Fibroblast of skin of abdomen (primary cell): ENCODE measurements around the gene LARP4B.

Experiments used
- DNase-seq: peaks from one replicate; pipeline ENCODE4 v3.0.0-alpha.2; 2013

Gene LARP4B

DNA sequence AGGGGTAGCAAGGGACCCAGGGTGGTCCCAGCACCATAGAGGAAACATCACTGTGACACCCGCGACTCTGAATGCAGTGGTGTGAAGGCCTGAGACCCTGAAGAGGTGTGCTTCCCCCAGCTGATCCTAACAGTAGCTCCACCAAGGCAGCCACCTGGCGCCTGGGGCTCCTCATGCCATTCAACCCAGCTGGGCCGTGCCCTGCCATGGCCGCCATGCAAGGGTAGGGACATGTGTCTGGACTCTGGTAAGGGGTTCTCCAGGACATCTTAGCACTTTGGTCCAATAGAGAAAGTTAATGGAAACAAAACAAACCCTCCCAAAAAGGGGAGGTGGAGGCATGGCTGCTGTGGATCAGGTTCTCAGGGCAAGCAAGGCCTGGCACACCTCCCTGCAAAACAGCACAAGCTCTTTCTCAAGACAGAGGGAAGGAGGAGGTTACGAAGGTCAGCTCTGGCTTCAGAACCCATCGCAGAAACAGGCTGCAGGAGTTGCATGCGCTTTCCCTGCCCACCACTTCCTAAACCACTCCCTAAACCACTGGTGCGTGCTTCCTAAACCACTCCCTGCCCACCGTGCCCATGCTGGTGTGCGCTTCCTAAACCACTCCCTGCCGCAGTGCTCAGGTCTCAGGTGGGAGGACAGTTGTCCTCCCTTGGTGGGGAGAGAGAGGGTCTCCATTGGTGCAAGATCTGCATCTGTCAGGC, 108.7 kb downstream of the LARP4B start:
- DNase-seq = no peak

- DNase-seq = no peak
These were observed 109.3 kb downstream of the LARP4B start for GRCh38 chr10:822197-822596.

DNA sequence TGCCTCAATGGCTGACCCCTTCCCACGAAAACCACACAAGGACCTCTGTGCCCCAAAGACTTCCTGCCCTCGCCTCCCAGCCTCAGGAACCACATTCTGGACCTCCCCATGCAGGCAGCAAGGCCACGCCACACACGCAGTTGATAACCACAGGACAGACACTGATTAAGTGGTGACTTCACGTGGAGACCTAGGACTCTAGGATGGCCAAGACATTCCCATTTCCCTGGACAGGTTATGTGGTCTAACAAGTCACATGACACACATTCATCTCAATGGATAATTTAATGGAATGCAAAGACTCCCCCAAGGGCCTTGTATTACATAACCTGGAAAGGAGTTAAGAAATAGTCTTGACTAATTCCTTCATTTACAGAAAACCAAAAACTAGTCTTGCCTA, 110.2 kb downstream of the LARP4B start:
- DNase-seq = peak; percentile 39

GRCh38 chr10:819816-820215, 111.7 kb downstream of the LARP4B start:
- DNase-seq = no peak

GRCh38 chr10:819326-819725, 112.2 kb downstream of the LARP4B start:
- DNase-seq = peak; percentile 52

- DNase-seq = no peak
These were observed 112.8 kb downstream of the LARP4B start for GRCh38 chr10:818526-819220.

DNA sequence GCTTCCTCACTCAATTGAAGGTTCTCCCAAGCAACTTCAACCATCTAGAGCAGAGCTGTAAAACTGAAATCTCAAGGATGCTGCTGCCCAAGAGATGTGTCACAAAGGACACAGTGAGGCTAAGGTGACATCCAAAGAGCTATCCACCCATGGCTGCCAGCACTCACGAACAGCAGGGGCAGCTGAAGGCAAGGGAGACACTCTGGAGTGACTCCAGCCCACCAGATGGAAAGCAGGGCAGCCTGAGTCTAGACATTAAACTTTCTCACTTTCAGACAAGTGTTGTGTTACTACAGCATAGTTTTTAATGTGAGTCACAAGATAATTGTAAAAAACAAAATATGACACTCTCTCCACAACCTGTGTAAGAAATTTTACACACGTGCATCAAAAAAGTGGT, 113.5 kb downstream of the LARP4B start:
- peak; percentile 32 for DNase-seq

DNA sequence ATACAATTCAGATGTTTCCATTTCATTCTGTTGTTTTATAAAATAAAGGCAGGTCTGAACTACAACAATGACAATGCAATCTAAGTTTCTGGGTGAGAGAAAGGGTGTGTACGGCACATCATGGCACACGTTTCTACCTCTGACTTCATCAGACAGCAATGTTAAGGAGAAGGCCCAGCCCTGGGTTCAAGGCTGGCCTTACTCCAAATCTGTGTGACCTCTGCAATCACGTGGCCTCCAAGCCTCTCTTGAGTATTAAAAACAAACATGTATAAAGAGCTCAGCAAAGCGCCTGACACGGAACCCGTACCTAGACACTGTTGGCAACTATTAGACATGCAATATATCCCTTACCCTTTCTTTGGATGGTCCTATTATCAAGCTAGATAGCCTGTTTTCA, 114.1 kb downstream of the LARP4B start:
- DNase-seq = no peak

DNA sequence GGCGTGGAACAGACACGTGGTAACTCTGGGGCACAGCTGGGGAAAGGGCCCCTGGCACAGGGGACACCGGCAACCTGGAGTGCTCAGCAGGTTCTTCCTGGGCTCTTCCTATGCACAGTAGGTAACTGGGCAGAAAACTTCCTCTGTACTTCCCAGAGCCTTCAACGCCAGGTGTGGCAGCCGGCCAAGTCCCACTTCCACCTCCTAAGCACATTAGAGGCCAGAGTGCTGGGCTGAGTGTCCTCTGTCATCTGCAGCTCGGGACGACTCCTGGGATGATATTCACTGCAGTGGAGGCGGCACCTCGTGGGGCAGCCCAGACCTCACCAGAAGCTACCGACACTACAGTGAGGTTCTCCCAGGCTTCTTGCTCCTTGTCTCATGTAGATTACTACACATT, 114.5 kb downstream of the LARP4B start:
- DNase-seq = no peak

DNA sequence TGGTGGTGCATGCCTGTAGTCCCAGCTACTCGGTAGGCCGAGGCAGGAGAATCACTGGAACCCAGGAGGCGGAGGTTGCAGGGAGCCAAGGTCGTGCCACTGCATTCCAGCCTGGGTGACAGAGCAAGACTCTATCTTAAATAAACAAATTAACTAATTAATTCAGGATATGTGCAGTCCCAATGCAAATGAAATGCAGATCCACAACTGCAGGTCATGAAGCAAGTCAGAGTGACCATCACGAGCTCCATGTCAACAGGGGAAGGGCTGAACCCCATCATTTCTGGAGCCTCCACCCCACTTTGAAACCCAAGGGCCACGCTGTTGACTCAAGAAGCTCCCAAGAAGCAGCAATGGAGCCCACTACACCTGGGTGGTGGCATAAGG, 115.4 kb downstream of the LARP4B start:
- no peak for DNase-seq

DNA sequence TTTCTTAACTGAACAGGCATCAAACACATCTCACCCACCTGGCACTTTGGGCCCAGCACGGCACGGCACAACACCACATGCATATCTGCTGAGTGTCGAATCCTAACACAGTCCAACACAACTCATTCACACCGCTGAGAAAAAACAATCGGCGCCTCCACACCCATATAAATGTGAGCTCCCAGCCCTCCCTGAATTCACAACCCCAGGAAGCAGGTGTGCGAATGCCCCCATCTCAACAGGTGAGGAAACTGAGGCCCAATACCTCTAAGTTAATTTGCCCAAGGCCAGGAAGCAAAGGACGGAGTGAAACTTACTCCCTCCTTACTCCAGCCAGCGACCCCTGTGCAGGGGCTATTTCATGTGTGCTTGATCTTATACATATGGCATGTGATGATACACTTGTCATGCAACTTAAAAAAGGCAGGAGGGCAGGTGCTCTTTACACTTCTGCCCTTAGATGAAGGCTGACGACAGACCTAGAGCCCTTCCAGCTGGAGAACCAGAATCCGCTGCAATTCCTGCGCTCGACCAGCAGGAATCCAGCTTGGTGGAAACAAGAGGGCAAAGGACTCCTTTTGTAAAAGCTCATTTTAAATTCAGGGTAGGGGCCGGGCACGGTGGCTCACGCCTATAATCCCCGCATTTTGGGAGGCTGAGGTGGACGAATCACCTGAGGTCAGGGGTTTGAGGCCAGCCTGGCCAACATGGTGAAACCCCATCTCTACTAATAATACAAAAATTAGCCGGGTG, 116.0 kb downstream of the LARP4B start:
- no peak for DNase-seq

- DNase-seq = no peak
These were observed 116.8 kb downstream of the LARP4B start for GRCh38 chr10:814536-815302.

DNA sequence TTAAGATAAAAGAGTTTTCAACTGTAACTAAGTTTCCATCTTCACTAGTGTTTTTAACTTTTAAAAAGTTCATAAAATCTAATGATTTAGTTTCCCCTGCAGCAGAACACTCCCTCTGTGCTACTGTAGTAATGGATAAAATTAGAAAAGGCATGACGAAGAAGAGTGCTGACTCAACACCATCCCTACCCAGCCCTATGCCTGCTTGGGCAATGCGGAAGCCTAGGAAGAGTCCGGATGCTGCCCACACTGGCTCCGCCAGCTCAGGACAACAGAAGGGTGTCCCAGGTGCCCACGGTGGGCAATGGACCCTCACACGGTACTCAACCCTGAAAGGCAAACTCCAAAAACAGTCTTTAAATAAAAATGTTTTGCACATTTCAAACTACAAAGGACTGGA, 118.2 kb downstream of the LARP4B start:
- DNase-seq = no peak

DNA sequence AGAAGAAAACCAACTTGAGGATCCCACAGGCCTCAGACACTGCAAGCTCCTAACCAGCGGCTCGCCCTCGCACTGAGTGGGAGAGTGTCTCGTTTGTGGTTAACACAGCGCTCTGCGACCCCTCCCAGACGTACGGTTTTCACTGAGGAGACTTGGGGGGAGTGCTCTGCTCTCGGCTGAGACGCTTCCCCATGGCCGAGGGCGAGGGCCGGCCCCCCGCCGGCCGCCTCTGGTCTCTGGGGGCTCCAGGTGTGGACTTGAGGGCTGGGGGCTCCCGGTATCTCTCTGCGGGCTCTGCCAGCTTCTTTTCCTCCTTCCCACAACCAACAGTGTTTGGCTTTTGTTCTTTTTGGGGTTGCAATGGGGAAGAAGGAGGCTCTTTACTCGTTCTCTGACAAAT, 118.7 kb downstream of the LARP4B start:
- DNase-seq = no peak

- peak; percentile 53 for DNase-seq
These were observed 119.9 kb downstream of the LARP4B start for GRCh38 chr10:811379-812175.

- DNase-seq = peak; percentile 28
These were observed 121.1 kb downstream of the LARP4B start for GRCh38 chr10:810351-810846.

GRCh38 chr10:809671-810350, 121.7 kb downstream of the LARP4B start:
- DNase-seq = no peak

GRCh38 chr10:807958-808353, 123.5 kb downstream of the LARP4B start:
- DNase-seq = no peak

DNA sequence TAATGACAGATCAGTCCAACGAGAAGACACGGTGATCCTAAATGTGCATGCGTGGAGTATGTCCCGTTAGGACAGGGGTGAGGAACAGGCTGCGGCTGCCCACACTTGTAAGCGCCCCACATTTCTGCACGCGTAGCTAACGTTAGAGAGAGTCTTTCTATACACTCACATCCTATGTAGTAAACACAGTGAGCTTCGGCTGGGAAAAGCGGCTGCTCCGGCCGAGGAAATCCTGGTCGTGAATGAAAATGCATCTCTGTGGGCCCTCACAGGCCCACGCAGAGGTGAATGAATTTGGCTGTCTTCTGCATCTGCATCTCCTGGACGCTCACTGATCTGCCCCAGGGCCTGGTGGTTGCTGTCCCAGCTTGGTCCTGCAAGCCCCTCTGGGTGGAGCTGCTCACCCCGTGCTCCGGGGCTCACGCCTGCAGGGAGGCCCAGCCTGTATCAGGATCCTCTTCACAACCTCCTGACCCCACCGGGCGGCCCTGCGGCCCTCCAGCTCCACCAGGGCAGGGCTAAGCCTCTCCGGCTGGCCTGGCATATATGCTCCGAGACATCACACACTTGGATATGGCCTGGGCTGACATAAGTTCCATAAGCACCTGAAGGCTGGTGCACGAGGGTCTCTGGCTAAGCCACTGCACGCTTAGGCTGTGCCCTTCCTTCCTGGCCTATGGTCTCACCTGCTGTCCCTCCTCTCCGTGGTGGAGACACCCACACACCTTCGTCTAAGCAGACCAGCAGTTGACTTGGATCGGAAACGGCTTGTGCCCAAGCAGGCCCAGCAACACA, 124.1 kb downstream of the LARP4B start:
- DNase-seq = no peak

DNA sequence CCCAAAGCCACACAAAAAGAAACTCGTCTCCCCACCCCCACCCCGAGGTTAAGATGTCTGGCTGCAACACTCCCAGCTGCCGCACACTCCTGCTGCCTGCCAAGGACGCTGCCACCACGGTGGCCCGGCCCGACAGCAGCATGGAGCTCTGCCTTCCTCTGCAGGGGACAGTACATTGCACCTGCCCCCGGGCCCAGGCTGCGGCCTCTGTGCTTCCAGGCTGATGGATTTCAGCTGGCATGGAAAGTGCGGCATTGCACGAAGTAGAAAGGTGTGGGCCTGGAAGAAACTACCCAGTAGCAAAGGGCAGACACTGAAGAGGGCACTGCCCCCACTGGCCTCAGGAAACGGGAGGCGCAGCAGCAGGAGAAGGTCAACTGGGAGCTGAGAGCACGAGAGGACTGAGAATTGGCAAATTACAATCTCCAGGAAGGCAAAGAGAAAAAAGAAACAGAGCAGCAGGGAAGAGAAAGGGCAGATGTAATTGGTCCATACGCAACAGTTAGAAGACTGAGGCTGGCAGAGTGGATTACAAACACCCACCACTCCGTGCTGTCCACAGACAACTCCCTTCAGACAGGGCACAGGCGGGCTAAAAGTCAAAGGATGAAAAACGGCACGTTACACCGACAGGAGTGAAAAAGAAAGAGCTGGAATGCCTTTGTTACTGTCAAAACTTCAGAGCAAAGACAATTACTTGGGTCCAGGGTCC, 124.9 kb downstream of the LARP4B start:
- no peak for DNase-seq
